IPS-NIHi7 (cell line): ENCODE data around the gene EXO1.
"Not testable (repeated sequence)": the region's sequence is repeated elsewhere in the genome, so short reads cannot be mapped to it uniquely, and the experiment has no call there.

ENCODE experiments used
- DNase-seq: peaks from one replicate; pipeline ENCODE4 v3.0.0; 2012; ENCODE audit warnings: mixed read lengths; ENCODE audit errors: extremely low spot score

EXO1 gene

GRCh38 chr1:241836941-241837340, 11.1 kb upstream of the EXO1 start:
- no peak for DNase-seq

GRCh38 chr1:241837416-241837815, 10.6 kb upstream of the EXO1 start:
- no peak for DNase-seq

GRCh38 chr1:241837901-241838300, 10.1 kb upstream of the EXO1 start:
- DNase-seq, result no peak

- DNase-seq, result no peak
Measured at GRCh38 chr1:241838897-241839296, 9.1 kb upstream of the EXO1 start.

- DNase-seq, result no peak
Measured at GRCh38 chr1:241839369-241839979, 8.5 kb upstream of the EXO1 start.

- no peak for DNase-seq
Measured at GRCh38 chr1:241840164-241840563, 7.8 kb upstream of the EXO1 start.

- DNase-seq, result no peak
Measured at GRCh38 chr1:241841691-241842090, 6.3 kb upstream of the EXO1 start.

- DNase-seq, result no peak
Measured at GRCh38 chr1:241842565-241842964, 5.4 kb upstream of the EXO1 start.

GRCh38 chr1:241844593-241844992, 3.4 kb upstream of the EXO1 start:
- DNase-seq, result no peak

- DNase-seq, result no peak
Measured at GRCh38 chr1:241846375-241846774, 1.6 kb upstream of the EXO1 start.

GRCh38 chr1:241846862-241847539, 1.0 kb upstream of the EXO1 start:
- no peak for DNase-seq

GRCh38 chr1:241847540-241847795, 536 bp upstream of the EXO1 start:
- DNase-seq, result no peak

GRCh38 chr1:241848686-241849344, 811 bp downstream of the EXO1 start:
- no peak for DNase-seq

GRCh38 chr1:241849345-241849695, 1.3 kb downstream of the EXO1 start:
- DNase-seq, result no peak

GRCh38 chr1:241855545-241856140, 7.6 kb downstream of the EXO1 start:
- not testable (repeated sequence) for DNase-seq

GRCh38 chr1:241857131-241857530, 9.1 kb downstream of the EXO1 start:
- no peak for DNase-seq

- no peak for DNase-seq
Measured at GRCh38 chr1:241860922-241861321, 12.9 kb downstream of the EXO1 start.

GRCh38 chr1:241869022-241869421, 21.0 kb downstream of the EXO1 start:
- no peak for DNase-seq

GRCh38 chr1:241870336-241870735, 22.3 kb downstream of the EXO1 start:
- no peak for DNase-seq

- DNase-seq, result no peak
Measured at GRCh38 chr1:241870746-241871430, 22.9 kb downstream of the EXO1 start.

GRCh38 chr1:241881440-241881839, 33.4 kb downstream of the EXO1 start:
- no peak for DNase-seq

- no peak for DNase-seq
Measured at GRCh38 chr1:241883159-241883558, 35.2 kb downstream of the EXO1 start.

GRCh38 chr1:241888232-241888631, 40.2 kb downstream of the EXO1 start:
- DNase-seq, result no peak
